D721Med (cell line): Measurements from ENCODE around the gene CEP164.

Experiments used
- DNase-seq: peaks from one replicate; pipeline ENCODE4 v3.0.0; 2011; ENCODE audit warnings: low spot score; ENCODE audit not compliant: insufficient read length
- FAIRE-seq: peaks from 2 replicates; lab custom pipeline; 2011; peaks lifted over from hg19 to GRCh38; lab: Jason Lieb, UNC
- TF ChIP-seq, protein P1 (sequence below): IDR thresholded peaks from 2 replicates; pipeline ENCODE4 v1.5.1; 2012; ENCODE audit warnings: mild to moderate bottlenecking, control low read depth; ENCODE audit not compliant: insufficient read depth; ENCODE audit errors: missing control alignments

CEP164 gene

DNA sequence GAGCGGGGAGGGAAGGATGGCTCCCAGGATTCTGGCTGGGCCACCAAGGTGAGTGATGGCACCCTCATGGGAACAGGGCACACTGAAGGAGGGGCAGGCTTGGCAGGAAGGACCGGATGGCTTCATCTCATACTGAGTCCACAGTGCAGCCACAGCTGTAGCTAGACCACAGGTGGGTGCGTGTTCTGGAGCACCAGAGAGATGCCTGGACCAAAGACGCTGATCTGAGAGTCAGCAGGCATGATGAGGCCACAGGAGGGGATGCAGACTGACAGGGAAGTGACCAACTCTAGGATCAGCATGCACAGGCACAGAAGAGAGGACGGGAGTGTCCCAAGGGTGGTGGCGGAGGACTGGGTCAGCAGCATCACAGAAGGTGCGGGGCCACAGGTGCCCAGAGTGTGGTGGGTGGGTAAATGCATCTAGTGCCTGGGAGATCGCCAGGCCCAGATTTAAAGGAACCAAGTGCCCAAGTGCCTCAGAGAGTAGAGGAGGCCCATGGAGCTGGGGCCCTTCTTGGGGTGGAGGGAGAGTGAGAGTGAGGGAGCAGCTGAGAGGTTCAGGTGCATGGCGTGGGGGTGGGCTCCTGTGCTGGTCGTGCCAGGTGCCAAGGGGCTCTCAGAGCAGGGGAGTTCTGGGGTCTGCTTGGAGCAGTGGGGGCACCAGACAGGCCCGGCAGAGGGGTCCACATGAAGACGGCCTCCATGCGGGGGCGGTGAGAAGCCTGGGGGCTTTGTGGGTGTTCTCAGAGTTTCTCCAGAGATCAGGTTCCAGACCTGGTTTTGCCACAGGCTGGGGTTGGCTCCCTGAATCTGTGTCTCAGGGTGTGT, 113.7 kb downstream of the CEP164 start:
- no peak for FAIRE-seq
- TF ChIP-seq, protein P1, sequence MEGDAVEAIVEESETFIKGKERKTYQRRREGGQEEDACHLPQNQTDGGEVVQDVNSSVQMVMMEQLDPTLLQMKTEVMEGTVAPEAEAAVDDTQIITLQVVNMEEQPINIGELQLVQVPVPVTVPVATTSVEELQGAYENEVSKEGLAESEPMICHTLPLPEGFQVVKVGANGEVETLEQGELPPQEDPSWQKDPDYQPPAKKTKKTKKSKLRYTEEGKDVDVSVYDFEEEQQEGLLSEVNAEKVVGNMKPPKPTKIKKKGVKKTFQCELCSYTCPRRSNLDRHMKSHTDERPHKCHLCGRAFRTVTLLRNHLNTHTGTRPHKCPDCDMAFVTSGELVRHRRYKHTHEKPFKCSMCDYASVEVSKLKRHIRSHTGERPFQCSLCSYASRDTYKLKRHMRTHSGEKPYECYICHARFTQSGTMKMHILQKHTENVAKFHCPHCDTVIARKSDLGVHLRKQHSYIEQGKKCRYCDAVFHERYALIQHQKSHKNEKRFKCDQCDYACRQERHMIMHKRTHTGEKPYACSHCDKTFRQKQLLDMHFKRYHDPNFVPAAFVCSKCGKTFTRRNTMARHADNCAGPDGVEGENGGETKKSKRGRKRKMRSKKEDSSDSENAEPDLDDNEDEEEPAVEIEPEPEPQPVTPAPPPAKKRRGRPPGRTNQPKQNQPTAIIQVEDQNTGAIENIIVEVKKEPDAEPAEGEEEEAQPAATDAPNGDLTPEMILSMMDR: no peak
- no peak for DNase-seq

DNA sequence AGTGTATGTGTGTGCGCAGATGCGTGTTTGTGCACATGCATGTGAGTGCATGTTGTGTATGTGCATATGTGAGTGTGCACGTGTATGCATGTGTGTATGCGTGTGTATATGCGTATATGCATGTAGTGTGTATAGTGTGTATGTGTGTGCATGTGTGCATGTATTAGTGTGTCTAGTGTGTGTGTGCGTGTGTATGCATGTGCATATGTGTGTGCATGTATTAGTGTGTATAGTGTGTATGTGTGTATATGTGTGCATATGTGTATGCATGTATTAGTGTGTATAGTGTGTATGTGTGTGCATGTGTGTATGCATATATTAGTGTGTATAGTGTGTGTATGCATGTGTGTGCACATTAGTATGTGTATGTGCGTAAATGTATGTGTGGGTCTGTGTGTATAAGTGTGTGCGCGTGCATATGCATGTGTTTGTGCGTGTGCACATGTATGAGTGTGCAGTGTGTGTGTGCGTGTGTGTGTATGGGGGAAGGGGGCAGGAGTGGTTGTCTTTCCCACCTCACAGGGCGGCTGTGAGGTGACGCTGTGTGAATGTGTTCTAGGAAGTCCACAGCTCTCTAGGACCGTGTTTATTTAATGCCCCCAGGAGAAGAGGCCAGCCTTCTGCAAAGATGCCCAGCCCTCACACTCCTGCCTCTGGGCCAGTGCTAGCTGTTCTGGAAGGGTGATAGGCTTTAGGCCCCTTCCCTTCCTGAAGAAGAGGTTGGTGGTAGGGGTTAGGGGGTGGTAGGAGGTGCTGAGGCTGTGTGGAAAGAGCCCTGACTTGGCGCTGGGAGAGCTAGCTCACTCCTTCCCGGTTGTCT, 114.6 kb downstream of the CEP164 start:
- DNase-seq: no peak
- no peak for FAIRE-seq
- TF ChIP-seq, protein P1: no peak

DNA sequence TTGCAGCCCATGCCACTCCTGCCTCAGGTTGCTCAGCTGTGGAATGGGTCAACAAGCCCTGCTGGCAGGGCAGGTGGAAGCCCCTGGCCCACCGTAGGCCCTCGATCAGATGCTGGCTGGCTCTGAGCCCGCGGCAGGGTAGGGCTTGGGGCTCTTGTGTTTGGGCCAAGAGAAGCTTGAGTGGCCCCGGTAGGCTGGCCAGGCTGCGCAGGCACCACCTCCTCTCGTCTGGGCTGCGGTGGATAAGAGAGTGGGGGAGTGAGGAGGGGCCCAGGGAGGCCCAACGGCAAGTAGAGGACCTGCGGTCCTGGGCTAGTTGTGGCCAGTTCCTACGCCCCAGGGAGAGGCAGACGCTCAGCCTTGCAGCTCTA, 115.2 kb downstream of the CEP164 start:
- FAIRE-seq (no peak), DNase-seq (no peak)
- TF ChIP-seq, protein P1: no peak

DNA sequence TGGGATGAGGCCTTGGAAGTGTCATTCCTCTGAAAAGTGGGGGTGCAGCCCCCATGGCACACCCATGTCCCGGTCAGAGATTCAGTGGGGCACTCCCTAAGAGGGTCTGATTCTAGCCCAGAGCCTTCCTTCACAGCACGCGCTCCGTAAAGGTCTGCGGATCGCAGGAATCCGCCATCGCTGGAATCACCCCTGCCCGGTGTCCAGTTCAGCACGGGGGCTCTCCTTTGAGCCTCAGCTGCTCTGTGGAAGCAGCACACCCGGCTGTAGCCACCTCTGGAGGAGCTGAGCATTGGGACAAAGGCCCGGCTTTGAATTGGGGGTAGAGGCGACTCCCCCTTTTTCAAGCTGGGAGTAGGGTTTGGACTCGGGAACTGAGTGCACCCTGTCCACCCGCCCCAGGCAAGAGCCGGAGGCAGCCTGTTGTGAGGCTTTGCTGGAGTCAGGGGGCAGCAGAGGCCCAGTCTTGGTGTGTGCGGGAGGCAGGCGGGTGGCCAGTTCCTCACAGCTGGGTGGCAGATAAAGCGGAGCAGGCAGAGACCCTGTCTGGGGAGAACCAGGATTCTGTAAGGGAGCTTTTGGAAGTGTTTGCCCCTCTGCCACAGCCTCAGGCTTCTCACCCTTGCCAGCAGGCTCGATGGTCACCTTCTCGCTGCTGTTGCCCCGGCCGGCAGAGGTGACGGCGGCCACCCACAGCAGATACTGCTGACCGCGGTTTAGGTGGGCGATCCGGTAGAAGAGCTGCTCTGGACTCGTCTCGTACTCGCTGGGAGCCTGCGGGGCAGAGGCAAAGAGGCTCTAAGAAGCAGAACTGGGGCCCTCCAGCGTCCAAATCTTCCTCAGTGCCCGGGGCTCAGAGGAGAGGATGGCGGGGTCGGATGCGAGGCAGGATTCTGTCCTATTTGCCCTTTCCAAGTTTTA, 115.9 kb downstream of the CEP164 start:
- DNase-seq: peak; percentile 81
- TF ChIP-seq, protein P1: peak; percentile 53
- no peak for FAIRE-seq

DNA sequence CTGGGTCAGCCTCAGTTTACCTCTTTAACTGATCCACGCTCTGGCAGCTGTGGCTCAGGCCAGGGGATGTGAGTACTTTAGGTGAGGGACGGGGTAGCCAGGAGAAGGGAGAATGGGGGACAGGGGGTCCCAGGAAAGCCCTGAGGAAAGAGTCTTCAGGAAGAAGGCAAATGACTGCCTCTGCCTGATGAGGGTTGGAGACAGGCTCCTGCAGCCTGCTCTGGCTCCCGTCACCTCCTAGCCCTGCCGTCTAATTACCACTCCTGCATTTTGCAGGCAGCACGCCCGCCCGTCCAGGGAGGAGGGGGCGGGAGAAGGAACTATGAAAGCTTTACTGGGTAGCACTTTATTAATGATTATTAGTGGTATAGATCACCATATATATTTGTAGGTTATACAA, 116.6 kb downstream of the CEP164 start:
- no peak for DNase-seq
- TF ChIP-seq, protein P1: no peak
- no peak for FAIRE-seq

DNA sequence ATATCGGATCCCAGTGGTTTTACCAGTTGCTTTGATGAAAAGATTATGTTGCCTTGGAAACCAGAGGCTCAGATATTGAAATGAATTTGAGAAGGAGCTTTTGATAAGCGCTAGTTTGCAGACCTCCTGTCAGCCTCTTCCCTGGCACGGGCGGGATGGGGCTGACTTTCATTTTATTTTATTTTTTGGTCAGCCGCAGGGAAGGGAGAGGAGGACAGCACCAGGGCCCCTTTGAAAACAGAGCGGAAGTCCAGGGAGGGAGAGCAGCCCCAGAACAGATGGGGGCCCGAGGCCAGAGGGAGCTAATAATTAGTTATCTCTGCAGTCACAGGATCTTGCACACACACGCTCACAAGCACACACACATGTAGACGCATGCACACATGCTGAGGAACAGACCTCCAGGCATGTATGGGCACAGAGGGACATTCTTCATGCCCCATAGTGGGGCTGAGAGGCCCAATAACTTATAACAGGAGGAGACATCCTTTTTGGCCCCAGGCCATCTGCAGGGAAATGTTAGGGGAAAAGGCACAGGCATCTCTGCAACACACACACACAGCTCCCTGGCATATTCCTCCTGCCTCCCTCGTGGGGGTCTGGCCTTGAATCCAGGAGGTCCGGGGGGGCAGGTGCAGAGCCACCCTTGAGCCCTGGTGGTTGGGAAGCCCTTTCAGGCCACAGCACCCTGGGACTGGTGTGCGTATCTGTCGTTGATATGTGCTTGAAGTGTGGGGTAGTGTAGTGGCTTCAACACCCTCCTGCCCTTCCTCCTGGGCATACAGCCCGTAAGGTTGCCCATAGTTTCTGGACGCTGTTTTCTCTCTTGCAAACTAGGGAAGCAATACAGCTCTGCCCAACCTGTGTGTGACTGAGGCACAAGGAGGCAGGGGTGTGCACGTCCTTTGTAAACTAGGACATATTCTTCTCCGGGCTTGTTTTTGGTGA, 117.3 kb downstream of the CEP164 start:
- DNase-seq (no peak), FAIRE-seq (no peak)
- TF ChIP-seq, protein P1: no peak
